Ascending aorta (tissue), 2 donors: ENCODE data around the gene CAMTA1. TPM values are rescaled to one million over a fixed set of nuclear protein-coding genes. Genes with fewer than 3 reads are reported as not detected.

ENCODE experiments used
- DNase-seq, 2 donors: peaks; one replicate each; pipeline ENCODE4 v3.0.0-alpha.2; 2019; ENCODE audit warnings: low spot score in 2 of 2
- H3K27ac ChIP-seq, 2 donors: fragments of 200-600 bp; sonication (generic); one replicate each; pipeline ENCODE4 v1.5.1; 2016 to 2017; ENCODE audit warnings: mild to moderate bottlenecking in 1 of 2
- H3K27me3 ChIP-seq: fragments of 200-600 bp; sonication (generic); one replicate; pipeline ENCODE4 v1.5.1; 2017
- H3K36me3 ChIP-seq, 2 donors: fragments of 200-600 bp; sonication (generic); one replicate each; pipeline ENCODE4 v1.5.1; 2016
- H3K4me1 ChIP-seq, 2 donors: fragments of 200-600 bp; sonication (generic); one replicate each; pipeline ENCODE4 v1.5.1; 2016 to 2017; ENCODE audit warnings: mild to moderate bottlenecking in 1 of 2
- H3K4me3 ChIP-seq, 2 donors: fragments of 200-600 bp; sonication (generic); one replicate each; pipeline ENCODE4 v1.5.1; 2016 to 2017; ENCODE audit warnings: mild to moderate bottlenecking in 1 of 2
- H3K9me3 ChIP-seq, 2 donors: fragments of 200-600 bp; sonication (generic); one replicate each; pipeline ENCODE4 v1.5.1; 2016
- intact Hi-C: fragments of 100-400 bp; cut with DNase I; formaldehyde crosslinking; loops from one replicate; pipeline ENCODE4 v1.15.1; 2023
- total RNA-seq: library from RNA; depleted of rRNA; stranded (reverse); fragments of >200 nt; gene quantifications from one replicate; pipeline ENCODE4 v1.1.0, GENCODE V29; 2016
- TF ChIP-seq, protein P1 (sequence below), 3 experiments: fragments of 200-600 bp in 2 of 3; fragments of 450-650 bp in 1 of 3; sonication (generic) in 2 of 3; IDR thresholded peaks; one replicate each; pipeline ENCODE4 v1.5.1; 2016 to 2019; ENCODE audit warnings: antibody characterized with exemption in 3 of 3, mild to moderate bottlenecking in 1 of 3, moderate library complexity in 1 of 3

The CAMTA1 gene
- total RNA-seq, 1 donor from 2014 or later = 53.3 TPM

DNA sequence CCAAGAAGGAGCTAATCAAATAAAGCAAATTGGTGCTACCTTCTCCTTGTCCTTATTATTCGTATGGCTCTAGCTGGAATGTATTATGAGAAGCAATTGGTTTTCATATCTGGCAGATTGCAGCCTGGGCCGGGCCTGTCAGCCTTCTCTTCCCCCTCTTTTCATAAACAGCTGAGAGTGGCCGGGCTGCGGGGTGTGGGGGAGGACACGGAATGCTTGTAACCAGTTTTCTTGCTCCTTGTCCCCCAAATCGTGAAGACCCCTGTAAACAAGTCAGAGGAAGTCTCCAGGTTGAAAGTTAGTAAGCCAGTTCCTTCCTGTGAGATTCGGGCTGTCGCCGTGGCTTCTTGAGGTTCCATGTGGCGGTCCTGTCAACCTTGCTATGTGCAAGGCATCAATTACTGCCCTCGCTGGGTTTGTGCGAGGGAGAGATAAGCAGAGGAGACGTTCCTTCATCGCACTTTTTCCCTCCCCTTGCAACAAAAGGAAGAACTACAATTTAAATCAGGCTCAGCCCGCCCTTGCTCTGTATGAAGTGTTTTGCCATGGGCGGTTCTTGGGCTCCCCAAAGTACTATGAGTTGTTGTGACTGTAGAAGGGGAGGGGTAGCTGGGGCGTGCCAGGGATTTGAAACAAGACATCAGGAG is 450.7 kb downstream of the CAMTA1 start:
- no peak overlapping the region for H3K27ac ChIP-seq
- no peak overlapping the region for H3K4me3 ChIP-seq
- intact Hi-C loops = no loop called here
- DNase-seq = no peak
- no peaks in the 10 kb centered on the region for H3K4me1 ChIP-seq
- no peaks in the 10 kb centered on the region for H3K36me3 ChIP-seq
- TF ChIP-seq, protein P1, sequence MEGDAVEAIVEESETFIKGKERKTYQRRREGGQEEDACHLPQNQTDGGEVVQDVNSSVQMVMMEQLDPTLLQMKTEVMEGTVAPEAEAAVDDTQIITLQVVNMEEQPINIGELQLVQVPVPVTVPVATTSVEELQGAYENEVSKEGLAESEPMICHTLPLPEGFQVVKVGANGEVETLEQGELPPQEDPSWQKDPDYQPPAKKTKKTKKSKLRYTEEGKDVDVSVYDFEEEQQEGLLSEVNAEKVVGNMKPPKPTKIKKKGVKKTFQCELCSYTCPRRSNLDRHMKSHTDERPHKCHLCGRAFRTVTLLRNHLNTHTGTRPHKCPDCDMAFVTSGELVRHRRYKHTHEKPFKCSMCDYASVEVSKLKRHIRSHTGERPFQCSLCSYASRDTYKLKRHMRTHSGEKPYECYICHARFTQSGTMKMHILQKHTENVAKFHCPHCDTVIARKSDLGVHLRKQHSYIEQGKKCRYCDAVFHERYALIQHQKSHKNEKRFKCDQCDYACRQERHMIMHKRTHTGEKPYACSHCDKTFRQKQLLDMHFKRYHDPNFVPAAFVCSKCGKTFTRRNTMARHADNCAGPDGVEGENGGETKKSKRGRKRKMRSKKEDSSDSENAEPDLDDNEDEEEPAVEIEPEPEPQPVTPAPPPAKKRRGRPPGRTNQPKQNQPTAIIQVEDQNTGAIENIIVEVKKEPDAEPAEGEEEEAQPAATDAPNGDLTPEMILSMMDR (IDR thresholded peaks at IDR 0.05) = no peak
- no peaks in the 10 kb centered on the region for H3K9me3 ChIP-seq
- no peaks in the 10 kb centered on the region for H3K27me3 ChIP-seq

DNA sequence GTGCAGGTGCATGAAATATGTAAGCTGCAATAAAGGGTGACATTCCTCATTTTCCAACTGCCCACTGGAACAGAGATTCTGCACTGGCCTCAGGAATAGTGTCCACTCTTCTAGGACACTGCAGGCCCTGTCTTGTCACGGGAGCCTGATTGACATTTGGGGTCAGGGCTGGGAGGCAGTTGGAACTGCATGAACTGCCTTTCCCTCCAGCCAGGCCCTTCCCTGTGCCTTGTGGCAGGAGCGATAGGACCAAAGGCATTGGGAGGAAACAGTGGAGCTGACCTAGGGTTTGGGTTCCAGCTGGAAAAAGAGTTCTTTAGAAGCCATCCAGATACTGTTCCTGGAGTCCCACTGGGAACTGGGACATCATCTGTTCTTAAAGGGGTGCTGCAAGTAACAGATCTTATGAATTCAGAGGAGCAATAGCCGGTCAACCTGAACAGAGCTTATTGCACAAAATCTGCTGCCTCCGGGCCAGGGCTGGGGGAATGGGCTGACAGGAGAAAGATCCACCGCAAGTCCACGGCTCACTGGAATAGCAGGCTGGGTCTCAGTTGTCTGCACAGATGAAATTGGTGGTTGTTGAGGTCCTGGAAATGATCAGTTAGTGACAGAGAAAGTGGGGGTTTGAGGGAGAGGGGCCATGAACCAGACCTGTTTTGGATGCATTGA is 451.7 kb downstream of the CAMTA1 start:
- no peak for DNase-seq
- Histone ChIP-seq H3K27me3 (no peaks in the 10 kb centered on the region), H3K4me1 (no peaks in the 10 kb centered on the region), H3K9me3 (no peaks in the 10 kb centered on the region), H3K36me3 (no peaks in the 10 kb centered on the region), H3K27ac (no peak overlapping the region), H3K4me3 (no peak overlapping the region)
- intact Hi-C loops = no loop called here
- TF ChIP-seq, protein P1 (IDR thresholded peaks at IDR 0.05) = no peak

DNA sequence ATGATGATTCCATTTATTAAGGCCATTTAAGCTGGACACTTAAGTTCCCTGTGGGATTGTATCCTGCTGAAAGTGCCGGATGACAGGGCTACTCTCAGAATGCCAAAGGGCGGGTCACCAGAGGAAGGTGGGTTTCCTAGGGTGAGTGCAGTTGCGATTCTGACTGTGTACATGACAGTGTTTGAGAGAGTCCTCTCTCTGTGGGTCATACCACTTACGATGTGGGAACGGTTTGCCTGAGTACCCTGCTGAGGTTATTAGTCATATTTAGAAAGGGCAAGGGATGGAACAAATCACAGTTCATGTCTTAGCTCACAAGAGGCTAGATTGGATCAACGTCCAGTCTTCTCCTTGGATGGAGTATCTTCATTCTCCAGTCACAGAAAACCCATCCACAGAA is 461.9 kb downstream of the CAMTA1 start:
- TF ChIP-seq, protein P1 (IDR thresholded peaks at IDR 0.05) = no peak
- intact Hi-C loops = no loop called here
- no peak overlapping the region for H3K4me3 ChIP-seq
- no peaks in the 10 kb centered on the region for H3K27me3 ChIP-seq
- H3K4me1 ChIP-seq = no peaks in the 10 kb centered on the region
- peak in 1 of 2 donors; percentile 21 for DNase-seq
- H3K9me3 ChIP-seq = no peaks in the 10 kb centered on the region
- H3K36me3 ChIP-seq = no peaks in the 10 kb centered on the region
- no peak overlapping the region for H3K27ac ChIP-seq

DNA sequence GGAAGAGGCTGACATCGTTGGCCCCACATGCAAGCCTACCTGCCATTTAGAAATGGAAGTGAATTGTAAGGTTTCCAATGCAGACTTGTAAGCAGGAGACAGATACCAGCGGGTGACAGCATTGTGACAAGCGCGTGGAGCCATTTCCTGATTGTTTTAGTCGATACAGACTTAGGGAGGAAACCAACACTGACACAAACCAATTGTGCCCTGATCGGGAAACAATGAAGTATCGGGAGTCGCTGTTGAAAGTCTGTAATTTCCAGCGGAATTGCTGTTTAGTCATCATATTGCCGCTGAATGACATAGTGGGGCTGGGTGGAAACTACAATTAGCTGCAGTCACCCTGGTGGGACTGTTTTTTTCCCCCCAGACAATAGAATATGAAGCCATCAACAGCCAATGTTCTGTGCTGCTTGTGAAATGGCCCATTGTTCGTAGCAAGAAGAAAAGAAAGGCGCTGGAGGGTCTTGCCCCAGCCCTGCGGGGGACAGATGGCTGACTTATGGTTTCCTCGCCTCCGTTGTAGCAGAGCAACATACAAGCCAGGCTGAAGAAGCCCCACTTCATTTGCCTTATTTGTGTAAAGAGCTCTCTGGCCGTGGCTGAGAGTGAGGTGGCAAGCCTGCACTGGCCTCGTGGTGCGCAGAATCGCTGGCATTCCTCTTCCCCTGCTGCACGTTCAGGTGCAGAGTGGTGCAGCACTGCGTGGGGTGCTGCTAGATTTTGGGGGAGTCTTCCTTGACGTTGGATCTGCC is 462.7 kb downstream of the CAMTA1 start:
- Histone ChIP-seq H3K4me3 (no peak overlapping the region), H3K36me3 (no peaks in the 10 kb centered on the region), H3K27me3 (no peaks in the 10 kb centered on the region), H3K9me3 (no peaks in the 10 kb centered on the region), H3K27ac (no peak overlapping the region), H3K4me1 (no peaks in the 10 kb centered on the region)
- intact Hi-C loops = no loop called here
- TF ChIP-seq, protein P1 (IDR thresholded peaks at IDR 0.05) = no peak
- peak in 1 of 2 donors; percentile 28 for DNase-seq

DNA sequence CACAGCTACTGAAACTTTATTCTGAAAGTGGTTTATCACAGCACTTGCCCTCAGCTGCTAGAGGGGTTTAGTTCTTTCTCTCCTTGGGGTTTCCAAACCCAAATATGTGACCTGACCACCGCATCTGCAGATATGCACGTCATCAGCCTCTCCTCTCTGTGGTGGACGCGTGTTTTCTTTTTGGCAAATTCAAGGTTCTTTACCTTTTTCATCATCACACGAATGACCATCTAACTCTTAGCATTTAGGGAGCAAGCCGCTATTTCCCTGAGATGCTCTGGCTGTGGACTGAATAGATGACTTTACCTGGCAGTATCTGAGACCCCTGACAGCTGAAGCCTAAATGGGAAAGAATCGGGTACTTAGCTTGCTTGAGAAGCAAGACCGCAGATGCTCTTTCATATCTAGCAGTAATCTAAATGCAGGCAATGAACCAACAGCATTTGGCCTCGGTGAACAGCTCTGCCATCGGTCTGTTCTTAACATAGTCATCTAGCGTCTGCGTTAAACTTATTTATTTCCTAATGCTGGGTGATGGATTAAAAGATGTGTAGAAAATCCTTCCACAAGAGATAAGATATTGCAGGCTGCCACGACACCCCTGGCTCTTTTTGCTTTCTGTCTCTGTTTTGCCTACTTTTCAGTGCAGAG is 463.4 kb downstream of the CAMTA1 start:
- no peaks in the 10 kb centered on the region for H3K27me3 ChIP-seq
- H3K9me3 ChIP-seq = no peaks in the 10 kb centered on the region
- no peak for DNase-seq
- H3K4me1 ChIP-seq = no peaks in the 10 kb centered on the region
- no peaks in the 10 kb centered on the region for H3K36me3 ChIP-seq
- no peak overlapping the region for H3K27ac ChIP-seq
- TF ChIP-seq, protein P1 (IDR thresholded peaks at IDR 0.05) = no peak
- no peak overlapping the region for H3K4me3 ChIP-seq
- intact Hi-C loops = no loop called here
